Central memory CD8-positive, alpha-beta T cell (primary cell): ENCODE data around the gene FMNL2.

Experiments
- ATAC-seq: fragments of 150-1000 bp; cut with Tn5 transposase; replicated peaks from 2 replicates; pipeline ENCODE4 v1.10.0; 2022; ENCODE audit warnings: mild to moderate bottlenecking, moderate FRiP score, moderate number of reproducible peaks; ENCODE audit not compliant: poor library complexity, severe bottlenecking; ENCODE audit errors: extremely low read depth
- DNase-seq, 2 donors: peaks; one replicate each; pipeline ENCODE4 v3.0.0; 2021; ENCODE audit warnings: low spot score in 2 of 2
- H3K27ac Mint-ChIP-seq: one replicate; pipeline ENCODE4 v1.8.0; 2022; ENCODE audit warnings: low read depth, mild to moderate bottlenecking, moderate library complexity, mixed read lengths
- H3K27me3 Mint-ChIP-seq: one replicate; pipeline ENCODE4 v1.8.0; 2022; ENCODE audit warnings: mixed read lengths
- H3K36me3 Mint-ChIP-seq: one replicate; pipeline ENCODE4 v1.8.0; 2022; ENCODE audit warnings: mild to moderate bottlenecking, moderate library complexity, mixed read lengths; ENCODE audit not compliant: insufficient read depth
- H3K4me1 Mint-ChIP-seq: one replicate; pipeline ENCODE4 v1.8.0; 2022; ENCODE audit warnings: mixed read lengths
- H3K4me3 Mint-ChIP-seq: one replicate; pipeline ENCODE4 v1.8.0; 2022; ENCODE audit warnings: mild to moderate bottlenecking, moderate library complexity, mixed read lengths
- H3K9me3 Mint-ChIP-seq: one replicate; pipeline ENCODE4 v1.8.0; 2022; ENCODE audit warnings: mixed read lengths

Gene FMNL2

GRCh38 chr2:152556506-152556905, 221.5 kb downstream of the FMNL2 start:
- no peak overlapping the region for H3K27ac Mint-ChIP-seq
- DNase-seq (no peak), ATAC-seq (no peak)
- H3K4me1 Mint-ChIP-seq, result no peaks in the 10 kb centered on the region
- H3K4me3 Mint-ChIP-seq, result no peak overlapping the region
- H3K27me3 Mint-ChIP-seq, result peaks cover 14% of the 10 kb centered on the region
- H3K9me3 Mint-ChIP-seq, result no peaks in the 10 kb centered on the region
- no peaks in the 10 kb centered on the region for H3K36me3 Mint-ChIP-seq

- no peak for DNase-seq
- no peaks in the 10 kb centered on the region for H3K4me1 Mint-ChIP-seq
- no peak for ATAC-seq
- H3K4me3 Mint-ChIP-seq, result no peak overlapping the region
- H3K27me3 Mint-ChIP-seq, result peaks cover 14% of the 10 kb centered on the region
- H3K36me3 Mint-ChIP-seq, result no peaks in the 10 kb centered on the region
- H3K27ac Mint-ChIP-seq, result no peak overlapping the region
- no peaks in the 10 kb centered on the region for H3K9me3 Mint-ChIP-seq
These were observed 222.4 kb downstream of the FMNL2 start for GRCh38 chr2:152557273-152557888.

GRCh38 chr2:152558158-152558984, 223.4 kb downstream of the FMNL2 start:
- no peaks in the 10 kb centered on the region for H3K36me3 Mint-ChIP-seq
- H3K4me1 Mint-ChIP-seq, result no peaks in the 10 kb centered on the region
- H3K4me3 Mint-ChIP-seq, result no peak overlapping the region
- H3K9me3 Mint-ChIP-seq, result no peaks in the 10 kb centered on the region
- no peak overlapping the region for H3K27ac Mint-ChIP-seq
- H3K27me3 Mint-ChIP-seq, result peaks cover 14% of the 10 kb centered on the region
- DNase-seq, result no peak
- no peak for ATAC-seq

- ATAC-seq (no peak), DNase-seq (no peak)
- Mint-ChIP-seq H3K9me3 (no peaks in the 10 kb centered on the region), H3K27me3 (peaks cover 14% of the 10 kb centered on the region), H3K4me3 (no peak overlapping the region), H3K36me3 (no peaks in the 10 kb centered on the region), H3K27ac (no peak overlapping the region), H3K4me1 (no peaks in the 10 kb centered on the region)
These were observed 224.0 kb downstream of the FMNL2 start for GRCh38 chr2:152559008-152559407.

- H3K27me3 Mint-ChIP-seq, result peaks cover 18% of the 10 kb centered on the region
- no peak overlapping the region for H3K4me3 Mint-ChIP-seq
- no peaks in the 10 kb centered on the region for H3K9me3 Mint-ChIP-seq
- no peaks in the 10 kb centered on the region for H3K36me3 Mint-ChIP-seq
- H3K4me1 Mint-ChIP-seq, result no peaks in the 10 kb centered on the region
- no peak for ATAC-seq
- no peak overlapping the region for H3K27ac Mint-ChIP-seq
- DNase-seq, result no peak
These were observed 225.2 kb downstream of the FMNL2 start for GRCh38 chr2:152560166-152560565.

- DNase-seq (no peak), ATAC-seq (no peak)
- Mint-ChIP-seq H3K4me1 (no peaks in the 10 kb centered on the region), H3K4me3 (no peak overlapping the region), H3K27me3 (peaks cover 27% of the 10 kb centered on the region), H3K9me3 (no peaks in the 10 kb centered on the region), H3K27ac (no peak overlapping the region), H3K36me3 (no peaks in the 10 kb centered on the region)
These were observed 226.1 kb downstream of the FMNL2 start for GRCh38 chr2:152560873-152561595.

- Mint-ChIP-seq H3K9me3 (no peaks in the 10 kb centered on the region), H3K36me3 (no peaks in the 10 kb centered on the region), H3K4me3 (no peak overlapping the region), H3K27ac (no peak overlapping the region), H3K4me1 (no peaks in the 10 kb centered on the region), H3K27me3 (peaks cover 40% of the 10 kb centered on the region)
- no peak for ATAC-seq
- no peak for DNase-seq
These were observed 227.4 kb downstream of the FMNL2 start for GRCh38 chr2:152562198-152562884.

GRCh38 chr2:152563764-152564163, 228.8 kb downstream of the FMNL2 start:
- no peak overlapping the region for H3K4me3 Mint-ChIP-seq
- ATAC-seq, result no peak
- no peak for DNase-seq
- no peaks in the 10 kb centered on the region for H3K9me3 Mint-ChIP-seq
- no peak overlapping the region for H3K27ac Mint-ChIP-seq
- no peaks in the 10 kb centered on the region for H3K4me1 Mint-ChIP-seq
- peaks cover 47% of the 10 kb centered on the region for H3K27me3 Mint-ChIP-seq
- no peaks in the 10 kb centered on the region for H3K36me3 Mint-ChIP-seq

GRCh38 chr2:152564754-152565551, 230.0 kb downstream of the FMNL2 start:
- Mint-ChIP-seq H3K9me3 (no peaks in the 10 kb centered on the region), H3K36me3 (no peaks in the 10 kb centered on the region), H3K27me3 (peaks cover 46% of the 10 kb centered on the region), H3K4me3 (no peak overlapping the region), H3K4me1 (no peaks in the 10 kb centered on the region), H3K27ac (no peak overlapping the region)
- ATAC-seq (no peak), DNase-seq (no peak)

- H3K36me3 Mint-ChIP-seq, result no peaks in the 10 kb centered on the region
- no peak overlapping the region for H3K27ac Mint-ChIP-seq
- peaks cover 39% of the 10 kb centered on the region for H3K27me3 Mint-ChIP-seq
- DNase-seq (no peak), ATAC-seq (no peak)
- H3K9me3 Mint-ChIP-seq, result no peaks in the 10 kb centered on the region
- H3K4me3 Mint-ChIP-seq, result no peak overlapping the region
- no peaks in the 10 kb centered on the region for H3K4me1 Mint-ChIP-seq
These were observed 231.1 kb downstream of the FMNL2 start for GRCh38 chr2:152565884-152566727.

- no peaks in the 10 kb centered on the region for H3K4me1 Mint-ChIP-seq
- peaks cover 39% of the 10 kb centered on the region for H3K27me3 Mint-ChIP-seq
- H3K27ac Mint-ChIP-seq, result no peak overlapping the region
- no peaks in the 10 kb centered on the region for H3K36me3 Mint-ChIP-seq
- ATAC-seq (no peak), DNase-seq (no peak)
- no peaks in the 10 kb centered on the region for H3K9me3 Mint-ChIP-seq
- H3K4me3 Mint-ChIP-seq, result no peak overlapping the region
These were observed 231.7 kb downstream of the FMNL2 start for GRCh38 chr2:152566728-152567069.
